ENCODE measurements around the gene PKD1.

The PKD1 gene

GRCh38 chr16:2070576-2071453 is 64.9 kb downstream of the PKD1 start:
- H3K4me1 ChIP-seq = peaks cover 10% of the 10 kb centered on the region
- no peak overlapping the region for H3K4me3 ChIP-seq
- no peak for TF ChIP-seq Cebpa-rat (IDR thresholded peaks at IDR 0.05)
- H3K4me2 ChIP-seq = peak overlapping the region; percentile 26; the same call in 1 of the 2 replicates
- 0 out of 2 replicates have a peak overlapping the region, but pooled peaks have one; percentile 24 for H3K9ac ChIP-seq
- H3K27me3 ChIP-seq = no peaks in the 10 kb centered on the region
- H4K20me1 ChIP-seq = no peaks in the 10 kb centered on the region
- peaks cover 96% of the 10 kb centered on the region for H3K36me3 ChIP-seq
- no peaks in the 10 kb centered on the region for H3K9me3 ChIP-seq
- peak overlapping the region; percentile 38; the same call in 1 of the 2 replicates for H3K27ac ChIP-seq

GRCh38 chr16:2066139-2066538 is 69.6 kb downstream of the PKD1 start:
- no peak overlapping the region for H3K27ac ChIP-seq
- peaks cover 95% of the 10 kb centered on the region for H3K36me3 ChIP-seq
- H3K4me1 ChIP-seq = peaks cover 39% of the 10 kb centered on the region
- no peak overlapping the region for H3K4me3 ChIP-seq
- peaks cover 27% of the 10 kb centered on the region for H4K20me1 ChIP-seq
- no peak for TF ChIP-seq Cebpa-rat (IDR thresholded peaks at IDR 0.05)
- H3K9me3 ChIP-seq = no peaks in the 10 kb centered on the region
- no peak overlapping the region for H3K4me2 ChIP-seq
- H3K27me3 ChIP-seq = no peaks in the 10 kb centered on the region
- H3K9ac ChIP-seq = no peak overlapping the region

GRCh38 chr16:2064368-2064945 is 71.2 kb downstream of the PKD1 start:
- no peak for TF ChIP-seq Cebpa-rat (IDR thresholded peaks at IDR 0.05)
- Histone ChIP-seq H3K9ac (peak overlapping the region; percentile 58), H3K27me3 (no peaks in the 10 kb centered on the region), H3K9me3 (no peaks in the 10 kb centered on the region), H3K36me3 (peaks cover 90% of the 10 kb centered on the region), H4K20me1 (peaks cover 39% of the 10 kb centered on the region), H3K4me1 (peaks cover 52% of the 10 kb centered on the region), H3K4me2 (peak overlapping the region; percentile 95), H3K4me3 (no peak overlapping the region), H3K27ac (peak overlapping the region; percentile 35; the same call in 1 of the 2 replicates)

- H3K27me3 ChIP-seq = no peaks in the 10 kb centered on the region
- TF ChIP-seq Cebpa-rat (IDR thresholded peaks at IDR 0.05) = no peak
- no peaks in the 10 kb centered on the region for H3K9me3 ChIP-seq
- H3K36me3 ChIP-seq = peaks cover 86% of the 10 kb centered on the region
- H3K4me2 ChIP-seq = peak overlapping the region; percentile 95
- no peak overlapping the region for H3K4me3 ChIP-seq
- peaks cover 39% of the 10 kb centered on the region for H4K20me1 ChIP-seq
- peak overlapping the region; percentile 35; the same call in 1 of the 2 replicates for H3K27ac ChIP-seq
- peak overlapping the region; percentile 58 for H3K9ac ChIP-seq
- H3K4me1 ChIP-seq = peaks cover 58% of the 10 kb centered on the region
These were observed 71.8 kb downstream of the PKD1 start for GRCh38 chr16:2063861-2064260.

- peaks cover 75% of the 10 kb centered on the region for H3K36me3 ChIP-seq
- H4K20me1 ChIP-seq = peaks cover 47% of the 10 kb centered on the region
- H3K27ac ChIP-seq = no peak overlapping the region
- H3K4me1 ChIP-seq = peaks cover 69% of the 10 kb centered on the region
- peak overlapping the region; percentile 95; the same call in 1 of the 2 replicates for H3K4me2 ChIP-seq
- H3K4me3 ChIP-seq = no peak overlapping the region
- no peaks in the 10 kb centered on the region for H3K27me3 ChIP-seq
- no peak for TF ChIP-seq Cebpa-rat (IDR thresholded peaks at IDR 0.05)
- 0 out of 2 replicates have a peak overlapping the region, but pooled peaks have one; percentile 19 for H3K9ac ChIP-seq
- no peaks in the 10 kb centered on the region for H3K9me3 ChIP-seq
These were observed 72.9 kb downstream of the PKD1 start for GRCh38 chr16:2062801-2063200.

- peaks cover 82% of the 10 kb centered on the region for H3K4me1 ChIP-seq
- H3K4me3 ChIP-seq = 0 out of 2 replicates have a peak overlapping the region, but pooled peaks have one; percentile 22
- peak overlapping the region; percentile 70 for H3K27ac ChIP-seq
- TF ChIP-seq Cebpa-rat (IDR thresholded peaks at IDR 0.05) = no peak
- peak overlapping the region; percentile 95 for H3K4me2 ChIP-seq
- no peaks in the 10 kb centered on the region for H3K27me3 ChIP-seq
- H3K36me3 ChIP-seq = peaks cover 72% of the 10 kb centered on the region
- H4K20me1 ChIP-seq = peaks cover 60% of the 10 kb centered on the region
- H3K9me3 ChIP-seq = no peaks in the 10 kb centered on the region
- H3K9ac ChIP-seq = peak overlapping the region; percentile 61
These were observed 74.2 kb downstream of the PKD1 start for GRCh38 chr16:2061526-2061925.

GRCh38 chr16:2061023-2061422 is 74.7 kb downstream of the PKD1 start:
- Histone ChIP-seq H3K36me3 (peaks cover 69% of the 10 kb centered on the region), H3K27me3 (no peaks in the 10 kb centered on the region), H3K4me2 (peak overlapping the region; percentile 95), H3K9ac (peak overlapping the region; percentile 61), H4K20me1 (peaks cover 65% of the 10 kb centered on the region), H3K9me3 (no peaks in the 10 kb centered on the region), H3K27ac (peak overlapping the region; percentile 70), H3K4me1 (peaks cover 87% of the 10 kb centered on the region), H3K4me3 (peak overlapping the region; percentile 22; the same call in 1 of the 2 replicates)
- TF ChIP-seq Cebpa-rat (IDR thresholded peaks at IDR 0.05) = no peak

GRCh38 chr16:2060346-2060745 is 75.4 kb downstream of the PKD1 start:
- H3K4me2 ChIP-seq = peak overlapping the region; percentile 95
- peaks cover 66% of the 10 kb centered on the region for H4K20me1 ChIP-seq
- peaks cover 62% of the 10 kb centered on the region for H3K36me3 ChIP-seq
- peaks cover 94% of the 10 kb centered on the region for H3K4me1 ChIP-seq
- H3K9ac ChIP-seq = peak overlapping the region; percentile 35; the same call in 1 of the 2 replicates
- H3K9me3 ChIP-seq = no peaks in the 10 kb centered on the region
- H3K27me3 ChIP-seq = no peaks in the 10 kb centered on the region
- peak overlapping the region; percentile 70 for H3K27ac ChIP-seq
- no peak overlapping the region for H3K4me3 ChIP-seq
- no peak for TF ChIP-seq Cebpa-rat (IDR thresholded peaks at IDR 0.05)

GRCh38 chr16:2058872-2059271 is 76.8 kb downstream of the PKD1 start:
- Histone ChIP-seq H3K4me1 (peaks cover 93% of the 10 kb centered on the region), H3K27me3 (no peaks in the 10 kb centered on the region), H3K36me3 (peaks cover 62% of the 10 kb centered on the region), H3K4me2 (peak overlapping the region; percentile 95), H3K9ac (no peak overlapping the region), H4K20me1 (peaks cover 64% of the 10 kb centered on the region), H3K27ac (peak overlapping the region; percentile 70), H3K9me3 (no peaks in the 10 kb centered on the region), H3K4me3 (no peak overlapping the region)
- peak; percentile 46; the same call in 1 of the 2 replicates for TF ChIP-seq Cebpa-rat (IDR thresholded peaks at IDR 0.05)

Data from BLaER1 (cell line).